ENCODE data around the gene BCAS3. TPM values are rescaled to one million over a fixed set of nuclear protein-coding genes. Genes with fewer than 3 reads are reported as not detected.
A peak's percentile ranks its signal among the peaks of the same experiment; 100 is the strongest.

Gene BCAS3
- total and polyA plus RNA-seq, 10 donors = 3.7 to 56.0 (median 42.3) TPM

DNA sequence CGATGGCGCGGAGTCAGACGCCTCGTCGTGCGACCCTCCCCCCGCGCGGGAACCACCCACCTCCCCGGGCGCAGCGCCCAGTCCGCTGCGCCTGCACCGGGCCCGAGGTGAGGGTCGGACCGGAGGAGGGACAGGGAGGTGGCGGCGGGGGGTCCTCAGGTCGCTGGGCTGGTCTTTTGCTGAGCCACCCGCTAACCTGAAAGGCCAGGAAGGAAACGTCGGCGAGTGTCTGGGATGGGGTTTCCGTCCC lies 726.9 kb downstream of the BCAS3 start:
- Histone ChIP-seq H3K4me1 (peaks cover 37 to 91% (median 74%) of the 10 kb centered on the region in 6 donors), H3K27me3 (replicated peaks in 1 of 7) (peaks cover 21 to 100% (median 94%) of the 10 kb centered on the region in 7 donors), H3K4me3 (peak overlapping the region in 7 of 8 donors; percentile 9 to 69 (median 44)), H3K27ac (peak overlapping the region in 5 of 8 donors; percentile 8 to 84 (median 47)), H3K9me3 (no peaks in the 10 kb centered on the region), H3K36me3 (peaks cover 0 to 38% (median 0%) of the 10 kb centered on the region in 6 donors)
- 4 to 20% (median 13%) methylated on average over 7 to 27 of the region's 27 CpGs for WGBS, 5 donors
- no peak for DNase-seq
- TF ChIP-seq POLR2A (IDR thresholded peaks at IDR 0.05) (no peak), POLR2AphosphoS5 (IDR thresholded peaks at IDR 0.05) (peak in 1 of 3 donors; percentile 31)
- intact Hi-C loops (cut with DNase I; ENCODE audit: low total_unique reads) = no loop called here

DNA sequence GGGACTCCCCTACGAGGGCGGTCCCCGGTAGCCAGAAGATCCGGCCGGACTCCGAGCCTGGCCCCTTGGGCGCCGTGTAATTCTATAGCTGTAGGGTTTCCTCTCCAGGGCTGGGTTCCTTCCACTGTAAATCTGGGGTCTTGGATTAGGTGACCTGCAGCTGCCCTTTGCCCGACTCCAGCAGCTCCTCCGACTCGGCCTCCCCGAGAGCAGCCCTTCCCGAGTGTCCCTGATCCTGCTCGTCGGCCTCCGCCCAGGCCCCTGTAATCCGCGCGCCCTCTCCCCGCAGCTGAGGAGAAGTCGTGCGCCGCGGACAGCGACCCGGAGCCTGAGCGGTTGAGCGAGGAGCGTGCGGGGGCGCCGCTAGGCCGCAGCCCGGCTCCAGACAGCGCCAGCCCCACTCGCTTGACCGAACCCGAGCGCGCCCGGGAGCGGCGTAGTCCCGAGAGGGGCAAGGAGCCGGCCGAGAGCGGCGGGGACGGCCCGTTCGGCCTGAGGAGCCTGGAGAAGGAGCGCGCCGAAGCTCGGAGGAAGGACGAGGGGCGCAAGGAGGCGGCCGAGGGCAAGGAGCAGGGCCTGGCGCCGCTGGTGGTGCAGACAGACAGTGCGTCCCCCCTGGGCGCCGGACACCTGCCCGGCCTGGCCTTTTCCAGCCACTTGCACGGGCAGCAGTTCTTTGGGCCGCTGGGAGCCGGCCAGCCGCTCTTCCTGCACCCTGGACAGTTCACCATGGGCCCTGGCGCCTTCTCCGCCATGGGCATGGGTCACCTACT lies 727.4 kb downstream of the BCAS3 start:
- WGBS, 5 donors = 6 to 29% (median 10%) methylated on average over 48 to 71 of the region's 71 CpGs
- peaks cover 41 to 94% (median 77%) of the 10 kb centered on the region in 6 donors for H3K4me1 ChIP-seq
- H3K4me3 ChIP-seq = peak overlapping the region in 7 of 8 donors; percentile 5 to 69 (median 44)
- peak; percentile 72 for DNase-seq
- peak overlapping the region in 6 of 8 donors; percentile 8 to 84 (median 45) for H3K27ac ChIP-seq
- TF ChIP-seq POLR2A (IDR thresholded peaks at IDR 0.05) = no peak
- TF ChIP-seq POLR2AphosphoS5 (IDR thresholded peaks at IDR 0.05) = peak in 1 of 3 donors; percentile 10
- intact Hi-C loops (cut with DNase I; ENCODE audit: low total_unique reads) = no loop called here
- peaks cover 23 to 100% (median 96%) of the 10 kb centered on the region in 7 donors for H3K27me3 ChIP-seq (replicated peaks in 1 of 7)
- H3K36me3 ChIP-seq = peaks cover 0 to 38% (median 0%) of the 10 kb centered on the region in 6 donors
- no peaks in the 10 kb centered on the region for H3K9me3 ChIP-seq

DNA sequence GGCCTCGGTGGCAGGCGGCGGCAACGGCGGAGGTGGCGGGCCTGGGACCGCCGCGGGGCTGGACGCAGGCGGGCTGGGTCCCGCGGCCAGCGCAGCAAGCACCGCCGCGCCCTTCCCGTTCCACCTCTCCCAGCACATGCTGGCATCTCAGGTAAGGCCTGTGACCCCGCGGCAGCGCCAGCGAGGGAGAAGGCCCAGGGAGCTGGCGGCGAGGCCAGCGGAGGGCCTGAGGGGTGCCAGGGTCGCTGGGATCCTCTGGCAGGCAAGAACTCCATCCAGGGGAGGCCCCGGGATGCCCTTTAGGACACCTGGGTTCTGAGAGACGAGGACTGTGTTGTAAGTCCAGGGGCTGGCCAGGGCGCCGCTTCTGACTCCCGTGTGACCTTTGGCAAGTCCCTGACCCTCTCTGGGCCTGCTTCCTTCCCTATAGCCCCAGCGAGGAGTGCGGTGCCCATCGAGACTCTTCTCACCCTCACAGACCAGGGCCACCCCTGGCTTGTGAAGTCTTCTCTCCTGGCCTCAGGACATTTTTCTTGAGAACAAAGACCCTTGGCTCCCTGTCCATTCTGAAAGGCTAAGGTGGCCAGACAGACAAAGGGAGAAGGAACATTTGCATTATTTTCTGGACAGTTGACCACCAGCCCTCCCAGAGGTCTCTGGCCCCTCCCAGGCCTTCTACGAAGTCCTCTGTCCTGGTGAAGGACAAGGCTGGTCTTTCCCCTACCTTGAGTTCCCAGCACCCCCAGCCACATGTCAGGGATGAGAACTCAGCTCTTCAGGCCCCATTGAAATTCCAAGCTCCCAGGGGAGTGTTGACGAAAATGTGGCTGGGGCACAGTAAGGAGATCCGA lies 728.3 kb downstream of the BCAS3 start:
- Histone ChIP-seq H3K36me3 (peaks cover 0 to 38% (median 0%) of the 10 kb centered on the region in 6 donors), H3K4me3 (peak overlapping the region in 5 of 8 donors; percentile 5 to 69 (median 47)), H3K27me3 (replicated peaks in 1 of 7) (peaks cover 19 to 100% (median 98%) of the 10 kb centered on the region in 7 donors), H3K9me3 (no peaks in the 10 kb centered on the region), H3K4me1 (peaks cover 43 to 95% (median 78%) of the 10 kb centered on the region in 6 donors), H3K27ac (peak overlapping the region in 5 of 8 donors; percentile 38 to 84 (median 47))
- intact Hi-C loops (cut with DNase I; ENCODE audit: low total_unique reads) = no loop called here
- TF ChIP-seq, protein P1, sequence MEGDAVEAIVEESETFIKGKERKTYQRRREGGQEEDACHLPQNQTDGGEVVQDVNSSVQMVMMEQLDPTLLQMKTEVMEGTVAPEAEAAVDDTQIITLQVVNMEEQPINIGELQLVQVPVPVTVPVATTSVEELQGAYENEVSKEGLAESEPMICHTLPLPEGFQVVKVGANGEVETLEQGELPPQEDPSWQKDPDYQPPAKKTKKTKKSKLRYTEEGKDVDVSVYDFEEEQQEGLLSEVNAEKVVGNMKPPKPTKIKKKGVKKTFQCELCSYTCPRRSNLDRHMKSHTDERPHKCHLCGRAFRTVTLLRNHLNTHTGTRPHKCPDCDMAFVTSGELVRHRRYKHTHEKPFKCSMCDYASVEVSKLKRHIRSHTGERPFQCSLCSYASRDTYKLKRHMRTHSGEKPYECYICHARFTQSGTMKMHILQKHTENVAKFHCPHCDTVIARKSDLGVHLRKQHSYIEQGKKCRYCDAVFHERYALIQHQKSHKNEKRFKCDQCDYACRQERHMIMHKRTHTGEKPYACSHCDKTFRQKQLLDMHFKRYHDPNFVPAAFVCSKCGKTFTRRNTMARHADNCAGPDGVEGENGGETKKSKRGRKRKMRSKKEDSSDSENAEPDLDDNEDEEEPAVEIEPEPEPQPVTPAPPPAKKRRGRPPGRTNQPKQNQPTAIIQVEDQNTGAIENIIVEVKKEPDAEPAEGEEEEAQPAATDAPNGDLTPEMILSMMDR (IDR thresholded peaks at IDR 0.05 in 8 of 11, conservative IDR thresholded peaks at IDR 0.05 in 3 of 11) = no peak
- TF ChIP-seq POLR2AphosphoS5 (IDR thresholded peaks at IDR 0.05) (no peak), POLR2A (IDR thresholded peaks at IDR 0.05) (no peak)
- WGBS, 5 donors = 25 to 57% (median 35%) methylated on average over 10 to 37 of the region's 37 CpGs
- no peak for DNase-seq

DNA sequence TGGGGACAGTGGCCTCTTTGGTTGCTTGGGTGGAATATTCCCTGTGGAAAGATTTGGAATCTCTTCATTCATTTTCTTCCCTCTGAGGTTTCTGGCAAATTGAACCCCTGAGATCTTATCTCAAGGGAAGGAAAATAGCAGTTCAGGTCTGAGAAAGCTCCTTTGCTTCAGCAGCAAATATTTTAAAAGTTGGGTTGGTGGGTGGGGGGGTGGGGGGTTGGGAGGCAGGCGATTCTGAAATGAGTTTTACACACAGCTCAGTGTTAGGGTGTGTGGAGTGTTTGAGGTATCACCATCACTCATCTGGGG lies 728.8 kb downstream of the BCAS3 start:
- Histone ChIP-seq H3K36me3 (peaks cover 0 to 38% (median 0%) of the 10 kb centered on the region in 6 donors), H3K9me3 (no peaks in the 10 kb centered on the region), H3K4me3 (peak overlapping the region in 4 of 8 donors; percentile 4 to 75 (median 47)), H3K27me3 (replicated peaks in 1 of 7) (peaks cover 18 to 100% (median 98%) of the 10 kb centered on the region in 7 donors), H3K4me1 (peaks cover 47 to 95% (median 78%) of the 10 kb centered on the region in 6 donors), H3K27ac (peak overlapping the region in 2 of 8 donors; percentile 81 to 84)
- TF ChIP-seq POLR2A (IDR thresholded peaks at IDR 0.05) = no peak
- TF ChIP-seq, protein P1 (IDR thresholded peaks at IDR 0.05 in 8 of 11, conservative IDR thresholded peaks at IDR 0.05 in 3 of 11) = no peak
- TF ChIP-seq POLR2AphosphoS5 (IDR thresholded peaks at IDR 0.05) = no peak
- intact Hi-C loops (cut with DNase I; ENCODE audit: low total_unique reads) = no loop called here
- WGBS, 5 donors = 25 to 52% (median 44%) methylated on average over 1 of the region's 1 CpG
- no peak for DNase-seq

All from spleen (tissue), 11 donors.